Common myeloid progenitor, CD34-positive (primary cell): ENCODE data around the gene ASXL3.

ENCODE experiments used
- CTCF ChIA-PET: fragments of 350-600 bp; sonication (Branson Sonifier 250); formaldehyde crosslinking; loops from one replicate; lab custom pipeline; 2021; ENCODE audit warnings: antibody characterized with exemption; lab: Charles Lee
- POLR2A ChIA-PET: fragments of 350-600 bp; sonication (Branson Sonifier 250); formaldehyde crosslinking; loops from one replicate; lab custom pipeline; 2021; ENCODE audit warnings: antibody characterized with exemption; lab: Charles Lee
- DNase-seq, 3 donors: peaks; one replicate each; pipeline versions ENCODE4 v3.0.0 to v3.0.0-alpha.2; 2013
- H3K27ac ChIP-seq, 2 experiments: 1 replicate in 1 of 2; 2 replicates in 1 of 2; pipeline ENCODE4 v1.7.0; 2013; ENCODE audit warnings: inconsistent platforms in 2 of 2, low read length in 2 of 2, mild to moderate bottlenecking in 2 of 2, low read depth in 1 of 2, moderate library complexity in 1 of 2; ENCODE audit not compliant: severe bottlenecking in 2 of 2, insufficient read depth in 1 of 2, poor library complexity in 1 of 2
- H3K27me3 ChIP-seq, 5 experiments: replicated peaks in 2 of 5; 1 replicate in 3 of 5; 2 replicates in 2 of 5; pipeline versions ENCODE4 v1.6.1 to v1.7.0; 2013; ENCODE audit warnings: low read length in 4 of 5, mild to moderate bottlenecking in 2 of 5, moderate library complexity in 2 of 5, inconsistent platforms in 1 of 5; ENCODE audit not compliant: insufficient read depth in 5 of 5, control insufficient read depth in 4 of 5
- H3K36me3 ChIP-seq, 4 experiments: 1 replicate in 2 of 4; 2 replicates in 2 of 4; pipeline versions ENCODE4 v1.6.1 to v1.7.0; 2013; ENCODE audit warnings: low read length in 3 of 4, control low read depth in 1 of 4, mild to moderate bottlenecking in 1 of 4; ENCODE audit not compliant: control insufficient read depth in 4 of 4, insufficient read depth in 4 of 4
- H3K4me1 ChIP-seq, 4 experiments: 1 replicate in 3 of 4; 2 replicates in 1 of 4; pipeline versions ENCODE4 v1.6.1 to v1.7.1; 2013; ENCODE audit warnings: low read length in 3 of 4, mild to moderate bottlenecking in 3 of 4, control low read depth in 1 of 4, inconsistent platforms in 1 of 4, moderate library complexity in 1 of 4; ENCODE audit not compliant: control insufficient read depth in 4 of 4, insufficient read depth in 4 of 4; ENCODE audit errors: control extremely low read depth in 1 of 4
- H3K4me3 ChIP-seq, 7 experiments: 1 replicate in 4 of 7; 2 replicates in 3 of 7; pipeline versions ENCODE4 v1.5.1 to v1.7.0; 2013; ENCODE audit warnings: mild to moderate bottlenecking in 7 of 7, low read length in 6 of 7, moderate library complexity in 6 of 7, inconsistent platforms in 2 of 7, low read depth in 2 of 7, control low read depth in 1 of 7; ENCODE audit not compliant: insufficient read depth in 4 of 7, control insufficient read depth in 1 of 7; ENCODE audit errors: extremely low read depth in 1 of 7
- H3K9me3 ChIP-seq, 5 experiments: 1 replicate in 4 of 5; 2 replicates in 1 of 5; pipeline versions ENCODE4 v1.6.1 to v1.7.1; 2013; ENCODE audit warnings: low read length in 4 of 5, mild to moderate bottlenecking in 2 of 5, inconsistent platforms in 1 of 5, low read depth in 1 of 5, moderate library complexity in 1 of 5; ENCODE audit not compliant: control insufficient read depth in 4 of 5, insufficient read depth in 2 of 5; ENCODE audit errors: control extremely low read depth in 1 of 5
- WGBS: methylation state at CpG from one replicate; pipeline ENCODE4 v1.1.5; 2013; ENCODE audit not compliant: insufficient coverage; 5-methylcytosine and 5-hydroxymethylcytosine counted together

The ASXL3 gene

GRCh38 chr18:33583901-33584300 lies 5.9 kb downstream of the ASXL3 start:
- DNase-seq: no peak
- Histone ChIP-seq H3K9me3 (peaks cover 0 to 2% (median 0%) of the 10 kb centered on the region in 5 experiments), H3K27ac (no peak overlapping the region), H3K4me3 (no peak overlapping the region), H3K27me3 (peaks cover 12 to 27% (median 13%) of the 10 kb centered on the region in 5 experiments), H3K36me3 (no peaks in the 10 kb centered on the region), H3K4me1 (peaks cover 0 to 3% (median 2%) of the 10 kb centered on the region in 4 experiments)
- 93% methylated on average over 1 of the region's 1 CpG for WGBS
- CTCF ChIA-PET: no interaction called here
- POLR2A ChIA-PET: no interaction called here

- CTCF ChIA-PET: no interaction called here
- Histone ChIP-seq H3K4me3 (no peak overlapping the region), H3K36me3 (no peaks in the 10 kb centered on the region), H3K27me3 (peaks cover 3 to 18% (median 9%) of the 10 kb centered on the region in 5 experiments), H3K27ac (no peak overlapping the region), H3K9me3 (peaks cover 0 to 2% (median 0%) of the 10 kb centered on the region in 5 experiments), H3K4me1 (no peaks in the 10 kb centered on the region)
- DNase-seq: no peak
- POLR2A ChIA-PET: no interaction called here
- WGBS: 86% methylated on average over 1 of the region's 3 CpGs
Observed at GRCh38 chr18:33584548-33585430, 6.8 kb downstream of the ASXL3 start.

GRCh38 chr18:33585431-33585775 lies 7.4 kb downstream of the ASXL3 start:
- CTCF ChIA-PET: no interaction called here
- DNase-seq: no peak

GRCh38 chr18:33588361-33588760 lies 10.3 kb downstream of the ASXL3 start:
- Histone ChIP-seq H3K36me3 (no peaks in the 10 kb centered on the region), H3K27ac (no peak overlapping the region), H3K4me3 (no peak overlapping the region), H3K27me3 (peaks cover 0 to 4% (median 0%) of the 10 kb centered on the region in 5 experiments), H3K9me3 (peaks cover 0 to 2% (median 0%) of the 10 kb centered on the region in 5 experiments), H3K4me1 (no peaks in the 10 kb centered on the region)
- WGBS: 75% methylated on average over 1 of the region's 2 CpGs
- DNase-seq: no peak
- POLR2A ChIA-PET: no interaction called here
- CTCF ChIA-PET: no interaction called here

More at GRCh38 chr18:33585431-33585775, 7.4 kb downstream of the ASXL3 start:
- 100% methylated on average over 1 of the region's 3 CpGs for WGBS
- Histone ChIP-seq H3K27me3 (peaks cover 0 to 12% (median 4%) of the 10 kb centered on the region in 5 experiments), H3K36me3 (no peaks in the 10 kb centered on the region), H3K9me3 (peaks cover 0 to 2% (median 0%) of the 10 kb centered on the region in 5 experiments), H3K27ac (no peak overlapping the region), H3K4me1 (no peaks in the 10 kb centered on the region), H3K4me3 (no peak overlapping the region)
- POLR2A ChIA-PET: no interaction called here

- Histone ChIP-seq H3K27me3 (peaks cover 0 to 7% (median 0%) of the 10 kb centered on the region in 5 experiments), H3K4me3 (no peak overlapping the region), H3K27ac (no peak overlapping the region), H3K36me3 (no peaks in the 10 kb centered on the region), H3K4me1 (no peaks in the 10 kb centered on the region), H3K9me3 (no peaks in the 10 kb centered on the region)
- ChIA-PET POLR2A (no interaction called here), CTCF (no interaction called here)
- WGBS: 100% methylated on average over 3 of the region's 5 CpGs
- DNase-seq: no peak
Observed at GRCh38 chr18:33593261-33593660, 15.2 kb downstream of the ASXL3 start.

- H3K27ac ChIP-seq: no peak overlapping the region
- H3K27me3 ChIP-seq: peaks cover 0 to 7% (median 0%) of the 10 kb centered on the region in 5 experiments
- no CpG with 5 or more reads among the region's 1 CpG for WGBS
- H3K4me3 ChIP-seq: no peak overlapping the region
- no peaks in the 10 kb centered on the region for H3K4me1 ChIP-seq
- ChIA-PET CTCF (no interaction called here), POLR2A (no interaction called here)
- no peak for DNase-seq
- H3K36me3 ChIP-seq: no peaks in the 10 kb centered on the region
- no peaks in the 10 kb centered on the region for H3K9me3 ChIP-seq
Observed at GRCh38 chr18:33594799-33595198, 16.8 kb downstream of the ASXL3 start.

GRCh38 chr18:33596178-33596854 lies 18.3 kb downstream of the ASXL3 start:
- no peak for DNase-seq
- ChIA-PET POLR2A (no interaction called here), CTCF (interaction anchor here (1.4 kb wide), 1 partner anchor 20 kb away, joined by 3 read pairs; no protein-coding TSS in a partner anchor)
- H3K27me3 ChIP-seq: peaks cover 0 to 3% (median 0%) of the 10 kb centered on the region in 5 experiments
- H3K4me3 ChIP-seq: no peak overlapping the region
- WGBS: no CpG with 5 or more reads among the region's 1 CpG
- no peak overlapping the region for H3K27ac ChIP-seq
- H3K36me3 ChIP-seq: no peaks in the 10 kb centered on the region
- H3K9me3 ChIP-seq: no peaks in the 10 kb centered on the region
- no peaks in the 10 kb centered on the region for H3K4me1 ChIP-seq
